HG03045 (cell line): ENCODE measurements around the gene CGRRF1.

Experiments
- ATAC-seq: cut with Tn5 transposase; IDR thresholded peaks from one replicate; pipeline ENCODE4 v1.9.1; 2021; ENCODE audit warnings: mild to moderate bottlenecking, moderate library complexity; ENCODE audit not compliant: unreplicated experiment

CGRRF1 gene

GRCh38 chr14:54509546-54510501 is at the start of gene CGRRF1:
TSS of gene CGRRF1 (plus strand) at chr14:54509906. CDS start at chr14:54509960, 54 bp downstream.
- peak; percentile 97 for ATAC-seq

- no peak for ATAC-seq
Observed at GRCh38 chr14:54462048-54462447, 47.7 kb upstream of the CGRRF1 start.

- ATAC-seq, result no peak
Observed at GRCh38 chr14:54465654-54466053, 44.1 kb upstream of the CGRRF1 start.

DNA sequence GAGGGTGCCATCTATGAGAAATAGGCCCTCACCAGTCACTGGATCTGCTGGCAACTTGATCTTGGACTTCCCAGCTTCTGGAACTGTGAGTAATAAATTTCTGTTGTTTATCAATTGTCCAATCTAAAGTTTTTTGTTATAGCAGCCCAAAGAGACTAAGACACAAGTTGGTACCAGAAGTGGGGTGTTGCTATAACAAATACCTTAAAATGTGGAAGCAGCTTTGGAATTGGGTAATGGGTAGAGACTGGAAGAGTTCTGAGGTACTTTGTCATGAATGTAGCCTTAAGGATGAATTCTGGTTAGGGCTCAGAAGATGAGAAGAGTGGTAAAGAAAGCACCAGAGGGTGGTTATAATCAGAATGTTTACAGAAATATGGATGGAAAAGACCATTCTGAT is 42.4 kb upstream of the CGRRF1 start:
- ATAC-seq, result no peak

DNA sequence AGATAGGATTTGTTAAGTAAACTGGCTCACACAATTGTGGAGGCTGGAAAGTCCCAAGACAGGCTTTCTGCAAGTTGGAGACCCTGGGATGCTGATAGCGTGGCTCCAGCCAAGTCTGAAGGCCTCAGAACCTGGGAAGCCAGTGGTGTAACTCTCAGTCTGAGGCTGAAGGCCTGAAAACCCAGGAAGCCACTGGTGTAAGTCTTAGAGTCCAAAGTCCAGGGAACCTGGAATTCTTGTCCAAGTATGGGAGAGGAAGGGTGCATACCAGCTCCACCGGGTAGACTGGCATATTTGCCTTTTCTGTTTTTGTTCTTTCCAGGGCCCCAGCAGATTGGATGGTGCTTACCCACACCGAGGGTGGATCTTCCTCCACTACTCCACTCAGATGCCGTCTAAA is 39.0 kb upstream of the CGRRF1 start:
- no peak for ATAC-seq

DNA sequence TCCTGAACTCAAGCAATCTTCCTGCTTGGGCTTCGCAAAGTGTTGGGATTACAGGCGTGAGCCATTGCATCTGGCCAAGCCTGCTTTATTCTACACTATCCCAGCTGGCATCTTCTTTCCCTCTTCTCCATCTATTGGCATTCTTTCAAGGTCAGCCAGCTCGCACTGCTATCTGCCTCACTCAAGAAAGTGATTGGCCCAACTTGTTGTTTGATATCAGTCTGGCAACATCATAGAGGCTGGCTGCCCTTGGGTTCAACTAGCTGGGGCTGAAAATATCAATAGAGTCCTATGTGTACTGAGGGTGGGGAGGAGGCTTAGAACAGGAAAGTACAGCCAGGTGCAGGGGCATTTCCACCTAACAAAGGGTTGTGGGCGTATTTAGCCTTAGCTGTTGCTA is 38.1 kb upstream of the CGRRF1 start:
- ATAC-seq, result no peak

DNA sequence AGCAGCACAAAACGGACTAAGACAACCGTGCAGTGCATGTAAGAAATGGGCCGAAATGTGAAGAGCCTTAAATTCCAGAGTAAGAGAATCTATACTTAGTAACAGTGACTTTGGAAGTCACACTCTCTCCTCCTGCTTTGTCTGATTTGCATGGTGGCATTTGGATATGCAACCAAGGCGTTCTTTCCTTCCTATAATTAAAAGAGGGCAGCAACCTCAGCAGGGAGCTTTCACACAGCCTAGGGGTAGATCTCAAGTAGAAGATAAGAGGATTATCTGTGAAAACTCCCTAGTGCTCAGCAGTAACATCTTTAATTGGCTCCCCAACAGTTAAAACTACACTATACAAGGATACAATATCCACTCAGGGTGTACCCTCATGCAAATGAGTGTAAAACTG is 37.4 kb upstream of the CGRRF1 start:
- ATAC-seq, result no peak

- no peak for ATAC-seq
Observed at GRCh38 chr14:54474232-54474793, 35.4 kb upstream of the CGRRF1 start.

- ATAC-seq, result no peak
Observed at GRCh38 chr14:54475187-54475899, 34.4 kb upstream of the CGRRF1 start.

- no peak for ATAC-seq
Observed at GRCh38 chr14:54475911-54476310, 33.8 kb upstream of the CGRRF1 start.

- no peak for ATAC-seq
Observed at GRCh38 chr14:54478636-54479215, 31.0 kb upstream of the CGRRF1 start.

GRCh38 chr14:54480830-54481562 is 28.7 kb upstream of the CGRRF1 start:
- ATAC-seq, result no peak

DNA sequence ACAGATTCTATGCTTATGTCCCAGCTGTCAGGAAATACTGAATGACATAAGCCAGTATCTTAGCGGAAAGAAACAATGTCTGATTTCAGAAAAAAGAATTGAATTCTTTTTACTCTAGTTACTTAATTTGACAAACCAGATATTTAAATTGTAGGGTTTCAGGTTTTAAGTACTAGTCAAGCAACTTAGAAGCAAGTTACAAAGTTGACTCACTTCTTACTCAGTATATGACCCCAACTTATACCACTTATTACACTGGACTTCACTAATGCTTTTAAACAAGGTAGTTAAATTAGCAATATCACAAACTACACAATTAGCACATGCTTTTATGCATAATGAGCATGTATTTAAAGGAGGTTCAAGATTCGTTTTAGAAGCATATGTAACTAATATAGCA is 28.0 kb upstream of the CGRRF1 start:
- ATAC-seq, result no peak

GRCh38 chr14:54483073-54483745 is 26.5 kb upstream of the CGRRF1 start:
- ATAC-seq, result no peak

GRCh38 chr14:54483846-54484245 is 25.9 kb upstream of the CGRRF1 start:
- no peak for ATAC-seq

- no peak for ATAC-seq
Observed at GRCh38 chr14:54486685-54487084, 23.0 kb upstream of the CGRRF1 start.

GRCh38 chr14:54487771-54488170 is 21.9 kb upstream of the CGRRF1 start:
- ATAC-seq, result no peak

DNA sequence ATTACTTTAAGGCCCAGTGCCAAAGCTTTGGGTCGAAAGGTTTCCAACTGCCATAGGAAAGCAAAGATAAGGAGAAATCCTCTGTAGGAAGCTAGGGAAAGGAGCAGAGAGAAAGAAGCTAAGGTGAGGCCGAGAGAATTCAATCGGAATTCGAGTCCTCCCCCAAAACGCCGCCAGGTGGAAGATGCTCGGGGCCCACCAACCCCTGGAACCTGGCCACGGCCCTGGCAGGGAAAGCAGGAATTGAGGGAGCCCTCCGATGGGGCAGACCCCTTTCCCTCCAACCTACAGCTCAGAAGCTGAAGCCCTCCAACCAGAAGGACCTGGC is 21.4 kb upstream of the CGRRF1 start:
- ATAC-seq, result peak; percentile 19

DNA sequence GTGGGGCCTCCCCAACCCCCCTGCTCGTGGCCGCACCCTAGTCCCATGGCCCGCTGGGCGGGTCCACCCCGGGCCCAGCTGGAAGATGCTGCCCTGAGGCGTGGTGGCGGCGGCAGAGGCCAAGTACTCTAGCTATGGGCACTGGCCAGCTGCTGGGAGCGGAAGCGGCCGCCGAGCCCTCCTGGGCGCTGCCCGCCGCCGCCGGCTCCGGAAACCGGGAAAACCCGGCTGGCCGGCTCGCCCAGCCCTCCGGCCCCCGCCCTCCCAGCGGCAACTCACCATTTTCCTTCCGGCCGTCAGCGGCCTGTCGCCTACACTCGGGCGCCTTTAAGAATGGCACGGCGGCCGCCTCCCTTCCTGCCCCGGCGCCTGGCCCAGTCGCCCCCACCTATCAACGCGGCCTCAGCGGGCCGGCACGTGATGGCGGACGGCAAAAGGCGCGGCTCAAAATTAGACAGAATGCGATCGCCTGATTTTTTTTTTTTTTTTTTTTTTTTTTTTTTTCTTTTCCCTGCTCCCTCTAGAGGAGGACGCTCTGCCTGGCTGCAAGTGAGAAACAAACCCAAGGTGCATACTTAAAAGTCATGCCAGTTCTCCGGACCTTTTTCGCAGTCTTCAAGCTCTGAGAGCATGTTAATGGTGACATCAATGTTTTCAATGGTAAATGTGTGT is 20.9 kb upstream of the CGRRF1 start, which contains the start of gene GMFB:
GMFB (minus strand) TSS at position 335 of the 672 bp plus-strand sequence; CDS start at position 282, 53 bp downstream.
- peak; percentile 91 for ATAC-seq

GRCh38 chr14:54489318-54489683 is 20.4 kb upstream of the CGRRF1 start:
- ATAC-seq, result peak; percentile 15
